T-helper 2 cell treated with Interferon-gamma antibody and Interleukin-4, amounts not matched to agents 100 ng/mL and 5 ng/mL, for 36 hours (primary cell): ENCODE results near the gene JUN. TPM values are rescaled to one million over a fixed set of nuclear protein-coding genes. Genes with fewer than 3 reads are reported as not detected.

Source experiments
- intact Hi-C: fragments of 100-400 bp; cut with micrococcal nuclease; formaldehyde crosslinking; loops from one replicate; pipeline ENCODE4 v1.15.1; 2023
- total RNA-seq: library from RNA; stranded (reverse); gene quantifications from 2 replicates; pipeline ENCODE4 v1.2.3, GENCODE V29; 2022

Gene JUN
- total RNA-seq, 1 donor from 2014 or later, result 18.7 TPM

- intact Hi-C loops, result loop anchor here (1.0 to 5.0 kb wide), 12 partner anchors 30 to 1029 kb away; partner anchors contain the start of genes HOOK1, MYSM1 and OMA1
Observed at GRCh38 chr1:58784758-58785441, 1.1 kb upstream of the JUN start.

DNA sequence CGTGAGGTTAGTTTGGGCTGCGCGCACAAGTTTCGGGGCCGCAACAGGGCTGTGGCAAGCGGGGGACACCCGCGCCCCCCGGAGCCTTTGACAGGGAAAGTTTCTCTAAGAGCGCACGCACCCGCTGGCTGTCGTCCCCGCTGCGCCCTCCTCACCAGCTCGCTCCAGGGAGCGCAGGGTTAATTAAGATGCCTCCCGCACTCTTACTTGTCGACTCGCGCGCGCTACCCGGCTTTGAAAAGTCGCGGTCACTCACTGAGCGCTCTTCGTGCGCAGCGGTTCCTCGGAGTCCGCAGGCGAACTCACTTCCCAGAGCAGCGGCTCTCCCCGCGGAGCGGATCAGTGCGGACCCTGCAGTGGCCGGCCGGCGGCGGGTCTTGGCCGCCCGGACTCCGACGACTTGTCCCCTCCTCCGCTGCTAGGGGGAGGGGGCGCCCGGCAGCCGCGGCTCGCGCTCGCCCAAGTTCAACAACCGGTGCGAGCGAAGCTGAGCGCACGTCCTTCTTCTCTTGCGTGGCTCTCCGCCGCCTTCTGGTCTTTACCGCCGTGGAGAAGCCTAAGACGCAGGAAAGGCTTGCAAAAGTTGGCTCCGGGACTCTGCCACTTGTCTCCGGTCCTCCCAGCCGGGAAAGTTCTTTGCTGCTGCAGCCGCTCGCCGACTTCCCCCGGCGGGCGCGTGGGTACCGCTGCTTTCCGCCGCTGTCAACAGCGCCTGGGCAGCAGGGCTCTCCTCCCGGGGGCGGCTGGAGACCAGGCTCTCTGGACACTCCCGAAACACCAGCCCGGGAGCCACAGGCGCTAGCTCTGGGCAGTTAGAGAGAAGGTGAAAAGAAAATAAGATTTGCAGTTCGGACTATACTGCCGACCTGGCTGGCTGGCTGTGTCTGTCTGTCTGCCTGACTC is 506 bp downstream of the JUN start:
- intact Hi-C loops, result loop anchor here (5.0 kb wide), 3 partner anchors 46 to 279 kb away; no protein-coding TSS in a partner anchor

- intact Hi-C loops, result loop anchor here (5.0 kb wide), 3 partner anchors 45 to 280 kb away; no protein-coding TSS in a partner anchor
Observed at GRCh38 chr1:58782178-58783089, 1.4 kb downstream of the JUN start.

DNA sequence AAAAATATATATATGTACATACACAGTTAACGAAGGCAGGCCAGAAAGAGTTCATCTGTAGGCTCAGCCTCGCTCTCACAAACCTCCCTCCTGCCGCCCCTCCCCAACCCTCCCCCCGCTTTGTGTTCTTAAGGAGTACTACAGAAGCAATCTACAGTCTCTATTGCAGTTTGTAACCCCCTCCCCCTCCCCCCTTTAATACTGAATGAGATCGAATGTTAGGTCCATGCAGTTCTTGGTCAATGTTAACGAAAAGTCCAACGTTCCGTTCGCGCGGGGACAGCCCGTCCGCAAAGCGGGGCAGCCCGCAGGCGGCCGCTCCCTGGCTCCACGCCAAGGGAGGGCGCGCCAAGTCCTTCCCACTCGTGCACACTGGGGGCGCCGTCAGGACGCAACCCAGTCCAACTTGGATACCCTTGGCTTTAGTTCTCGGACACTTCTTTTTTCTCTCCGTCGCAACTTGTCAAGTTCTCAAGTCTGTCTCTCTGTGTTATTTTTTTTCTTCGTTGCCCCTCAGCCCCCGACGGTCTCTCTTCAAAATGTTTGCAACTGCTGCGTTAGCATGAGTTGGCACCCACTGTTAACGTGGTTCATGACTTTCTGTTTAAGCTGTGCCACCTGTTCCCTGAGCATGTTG is 2.2 kb downstream of the JUN start:
- intact Hi-C loops, result loop anchor here (5.0 kb wide), 3 partner anchors 44 to 281 kb away; no protein-coding TSS in a partner anchor

GRCh38 chr1:58780836-58781452 is 2.9 kb downstream of the JUN start:
- intact Hi-C loops, result loop anchor here (1.0 to 5.0 kb wide), 4 partner anchors 44 to 918 kb away; no protein-coding TSS in a partner anchor

DNA sequence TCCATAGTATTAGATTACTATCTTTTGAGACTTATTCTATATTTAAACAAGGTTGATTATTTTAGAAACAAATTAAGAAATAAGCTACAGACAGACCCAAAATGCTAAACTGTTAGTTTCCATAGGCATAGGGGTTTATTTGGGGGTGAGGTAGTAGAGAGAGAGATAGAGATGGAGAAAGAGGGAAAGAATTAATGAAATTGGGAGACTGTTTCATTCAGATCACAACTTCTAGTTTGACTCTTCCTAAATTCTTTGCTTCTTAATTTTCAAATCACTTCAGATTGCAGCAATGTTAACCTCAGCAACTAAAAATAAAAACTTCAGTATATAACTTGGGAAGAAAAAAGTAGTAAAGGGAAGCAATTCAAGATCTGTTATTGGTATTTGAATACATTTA is 3.4 kb downstream of the JUN start:
- intact Hi-C loops, result loop anchor here (1.0 to 5.0 kb wide), 4 partner anchors 43 to 919 kb away; no protein-coding TSS in a partner anchor

DNA sequence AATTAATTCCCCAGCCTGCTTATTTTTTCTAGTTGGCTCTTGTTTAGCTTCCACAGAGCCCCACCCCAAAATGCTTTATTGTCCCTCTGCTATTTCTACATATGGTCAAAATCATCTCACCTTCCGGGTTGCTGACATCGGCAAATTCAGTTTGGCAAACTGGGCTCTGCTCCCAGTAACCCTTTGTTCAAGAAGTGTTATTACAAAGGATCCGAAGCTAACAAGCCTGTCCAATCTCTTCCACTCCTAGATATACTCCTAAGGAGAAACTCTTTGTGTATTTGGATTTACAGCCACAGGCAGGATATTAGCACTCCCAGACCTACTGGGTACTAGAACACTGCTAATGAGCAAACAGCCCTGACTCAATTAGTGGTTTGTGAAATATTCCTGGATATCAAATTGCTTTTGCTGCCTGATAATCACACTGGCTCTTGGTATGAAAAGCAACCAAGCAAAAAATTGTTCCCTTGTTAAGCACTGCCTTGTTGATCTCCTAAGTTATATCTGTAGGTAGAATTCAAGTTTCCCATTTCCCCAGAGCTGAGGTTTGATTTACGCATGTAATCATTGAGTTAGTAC is 4.0 kb downstream of the JUN start:
- intact Hi-C loops, result loop anchor here (1.0 to 5.0 kb wide), 4 partner anchors 43 to 919 kb away; no protein-coding TSS in a partner anchor

DNA sequence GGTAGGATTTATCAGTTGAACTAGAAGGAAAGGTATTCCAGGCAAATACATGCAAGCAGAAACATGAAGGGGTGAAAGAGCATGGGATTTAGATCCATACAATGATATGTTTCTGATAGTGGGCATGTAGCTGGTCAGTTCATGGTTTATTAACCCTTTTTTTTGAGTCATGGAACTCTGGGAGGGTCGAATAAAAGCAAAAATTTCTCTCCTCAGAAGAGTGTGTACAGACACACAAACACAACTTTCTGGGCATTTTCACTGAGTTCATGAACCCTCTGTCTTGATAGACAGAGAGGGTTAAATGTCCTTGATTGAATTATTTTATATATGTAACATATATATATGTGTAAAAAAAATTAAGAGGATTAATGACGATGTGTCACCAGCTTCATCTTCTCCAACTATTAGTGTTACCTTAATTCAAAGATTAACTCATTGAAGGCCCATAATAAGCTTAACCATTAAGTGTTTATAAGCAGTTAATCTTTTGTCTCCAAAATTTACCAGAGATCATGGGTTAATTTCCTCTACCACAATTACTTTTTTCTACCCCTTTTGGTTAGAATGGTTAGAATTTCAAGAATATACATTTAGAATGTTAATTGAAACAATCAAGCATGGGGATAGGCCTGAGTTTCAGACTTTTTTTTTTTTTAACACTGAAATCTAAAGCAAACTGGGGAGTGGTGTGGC is 4.6 kb downstream of the JUN start:
- intact Hi-C loops, result no loop called here

- intact Hi-C loops, result no loop called here
Observed at GRCh38 chr1:58778385-58779000, 5.4 kb downstream of the JUN start.

DNA sequence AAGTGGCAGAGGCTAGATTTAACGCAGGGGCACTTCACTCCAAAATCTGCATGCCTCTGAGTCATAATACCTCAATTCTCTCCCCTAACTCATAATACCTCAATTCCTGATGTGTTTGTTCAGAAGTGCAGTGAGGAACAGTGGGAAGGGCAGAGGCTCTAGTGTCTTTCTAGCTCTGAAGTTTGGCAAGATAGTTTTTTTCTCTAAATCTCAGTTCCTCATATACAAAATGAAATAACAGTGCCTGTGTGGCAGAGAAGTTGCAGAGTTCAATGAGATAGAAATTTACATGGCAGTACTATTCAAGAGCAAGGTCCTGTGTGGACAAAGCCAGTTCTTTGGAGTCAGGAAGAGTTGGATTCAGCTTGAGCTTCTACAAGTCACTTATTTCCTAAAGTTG is 9.8 kb downstream of the JUN start:
- intact Hi-C loops, result no loop called here

DNA sequence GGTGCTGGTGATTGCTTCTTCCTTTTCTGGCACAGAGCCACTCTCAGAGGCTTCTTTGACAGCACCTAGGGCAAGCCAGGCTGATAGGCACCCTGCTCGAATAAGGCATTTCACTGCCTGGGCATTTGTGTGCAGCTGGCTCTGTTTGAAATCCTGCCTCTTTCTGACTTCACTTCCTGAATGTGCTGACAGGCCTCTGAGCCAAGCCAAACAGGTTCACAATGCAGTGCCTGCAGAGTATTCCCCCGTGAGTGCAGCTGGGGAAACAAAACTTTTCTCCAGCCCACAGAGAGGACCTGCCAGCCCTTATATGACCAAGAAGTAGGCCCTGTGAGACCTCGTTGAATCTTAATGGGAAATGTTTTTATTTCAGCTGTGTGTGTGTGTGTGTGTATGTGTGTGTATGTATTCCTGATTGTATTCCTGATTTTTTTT is 10.4 kb downstream of the JUN start:
- intact Hi-C loops, result no loop called here

DNA sequence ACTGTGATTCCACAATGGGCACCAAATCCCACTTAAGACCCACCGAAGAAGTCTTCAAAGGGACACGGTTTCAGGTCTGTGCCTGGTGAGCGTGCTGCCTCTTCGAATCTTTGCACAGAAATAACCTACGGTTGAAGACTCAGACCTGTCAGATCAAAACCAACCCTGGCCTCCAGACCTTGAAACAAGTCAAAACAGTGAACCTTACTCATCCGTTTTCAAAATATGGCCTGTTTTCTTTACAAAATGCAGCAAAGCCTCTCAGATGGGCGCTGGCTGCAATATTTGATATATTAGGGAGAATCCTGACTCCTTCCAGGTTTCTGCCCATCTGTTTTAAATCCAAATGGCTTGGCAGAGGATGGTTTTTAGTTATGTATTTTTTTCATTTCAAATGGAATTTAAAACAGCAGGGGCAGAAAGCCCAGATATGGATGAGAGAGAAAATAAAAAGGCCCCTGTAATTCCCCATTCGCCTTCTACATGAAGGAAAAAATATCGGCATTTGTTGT is 14.0 kb downstream of the JUN start:
- intact Hi-C loops, result loop anchor here (1.0 kb wide), 1 partner anchor 30 kb away; no protein-coding TSS in a partner anchor

GRCh38 chr1:58768971-58769808 is 14.7 kb downstream of the JUN start:
- intact Hi-C loops, result loop anchor here (1.0 kb wide), 1 partner anchor 29 kb away; no protein-coding TSS in a partner anchor

- intact Hi-C loops, result no loop called here
Observed at GRCh38 chr1:58768191-58768731, 15.6 kb downstream of the JUN start.

- intact Hi-C loops, result no loop called here
Observed at GRCh38 chr1:58767143-58767542, 16.7 kb downstream of the JUN start.

DNA sequence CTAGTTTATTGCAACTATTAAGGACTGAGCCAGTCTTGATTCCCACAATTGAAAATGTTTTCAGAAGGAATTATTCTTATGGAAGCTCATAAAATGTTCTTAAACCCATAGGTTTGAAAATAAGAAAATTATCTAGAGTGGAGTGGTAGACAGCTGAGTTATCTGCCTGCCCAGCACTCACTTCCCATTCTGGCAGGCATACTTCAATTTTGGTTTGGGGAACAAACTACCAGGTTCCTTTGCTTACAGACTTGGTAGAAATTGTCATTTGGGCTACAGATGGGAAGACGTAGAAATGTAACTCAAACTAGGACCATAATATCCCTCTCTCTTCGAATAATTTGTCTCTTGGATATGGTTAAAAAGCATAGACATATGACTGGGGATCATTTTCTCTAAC is 18.4 kb downstream of the JUN start:
- intact Hi-C loops, result no loop called here

DNA sequence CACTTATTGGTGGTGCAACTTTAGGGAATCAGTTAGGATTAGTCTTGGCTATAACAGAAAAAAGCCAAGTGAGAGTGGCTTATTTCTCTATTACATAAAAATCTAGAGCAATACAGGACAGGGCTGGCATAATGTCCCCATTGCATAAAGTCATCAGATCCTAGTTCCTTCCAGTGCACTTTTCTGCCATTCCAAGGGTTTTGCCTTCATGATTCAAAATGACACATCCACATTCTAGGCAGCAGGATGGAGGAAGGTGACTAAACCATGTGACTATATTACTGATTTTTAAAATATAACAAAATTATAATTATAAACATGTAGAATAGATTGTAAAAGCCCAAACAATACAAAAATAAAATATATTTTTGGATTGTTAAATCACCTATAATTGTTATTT is 18.8 kb downstream of the JUN start:
- intact Hi-C loops, result no loop called here
